BLaER1 (cell line): Measurements from ENCODE around the gene JAKMIP2.
"Not testable (repeated sequence)": the region's sequence is repeated elsewhere in the genome, so short reads cannot be mapped to it uniquely, and the experiment has no call there.

Source experiments
- H3K27ac ChIP-seq: shearing (Covaris generic); formaldehyde crosslinking; 2 replicates; pipeline ENCODE4 v1.8.1; 2022
- H3K27me3 ChIP-seq: shearing (Covaris generic); formaldehyde crosslinking; 2 replicates; pipeline ENCODE4 v1.8.1; 2022
- H3K36me3 ChIP-seq: shearing (Covaris generic); formaldehyde crosslinking; 2 replicates; pipeline ENCODE4 v1.8.1; 2022
- H3K4me1 ChIP-seq: shearing (Covaris generic); formaldehyde crosslinking; 2 replicates; pipeline ENCODE4 v1.8.1; 2022
- H3K4me2 ChIP-seq: shearing (Covaris generic); formaldehyde crosslinking; 2 replicates; pipeline ENCODE4 v1.8.1; 2022
- H3K4me3 ChIP-seq: shearing (Covaris generic); formaldehyde crosslinking; 2 replicates; pipeline ENCODE4 v1.8.1; 2022
- H3K9ac ChIP-seq: shearing (Covaris generic); formaldehyde crosslinking; 2 replicates; pipeline ENCODE4 v1.8.1; 2022
- H3K9me3 ChIP-seq: shearing (Covaris generic); formaldehyde crosslinking; 2 replicates; pipeline ENCODE4 v1.8.1; 2022
- H4K20me1 ChIP-seq: shearing (Covaris generic); formaldehyde crosslinking; 2 replicates; pipeline ENCODE4 v1.8.1; 2022
- Cebpa-rat ChIP-seq: shearing (Covaris generic); IDR thresholded peaks from 2 replicates; pipeline ENCODE4 v1.8.1; 2022

JAKMIP2 gene

GRCh38 chr5:147813696-147814095 is 31.2 kb upstream of the JAKMIP2 start:
- H3K9ac ChIP-seq: no peak overlapping the region

DNA sequence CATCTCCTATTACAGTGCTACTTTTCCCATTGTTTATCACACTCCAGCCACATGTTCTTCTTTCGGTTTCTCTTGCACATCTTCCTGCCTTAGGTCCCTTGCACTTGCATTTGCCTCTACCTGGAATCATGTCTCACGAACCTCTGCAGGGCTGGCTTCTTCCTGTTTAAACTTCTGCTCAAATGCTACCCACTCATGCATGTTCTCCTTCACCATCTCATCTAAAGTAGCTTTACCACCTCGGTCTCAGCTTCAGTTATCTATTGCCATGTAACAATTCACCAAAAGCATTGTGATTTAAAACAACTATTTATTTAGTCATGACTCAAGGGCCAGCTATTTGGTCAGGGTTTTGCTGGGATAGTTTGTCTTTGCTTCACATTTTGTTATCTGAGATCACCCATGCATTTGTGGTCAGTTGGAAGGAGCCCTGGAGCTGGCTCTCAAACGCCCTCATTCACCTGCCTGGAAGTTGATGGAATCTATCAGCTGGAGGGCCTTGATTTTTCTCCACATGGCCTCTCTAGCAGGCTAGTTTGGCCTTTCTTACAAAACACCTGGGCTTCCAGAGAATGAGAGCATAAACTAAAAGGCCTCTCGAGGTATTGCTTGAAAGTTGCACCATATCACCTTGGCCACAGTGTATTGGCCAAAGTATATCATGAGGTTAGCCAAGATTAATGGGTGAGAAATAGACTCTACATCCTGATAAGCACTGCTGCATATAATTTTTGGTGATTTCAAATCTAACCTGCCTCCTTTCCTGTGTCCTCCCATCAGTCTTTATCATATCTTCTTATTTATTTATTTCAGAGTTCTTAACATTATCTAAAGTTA is 27.5 kb upstream of the JAKMIP2 start:
- Histone ChIP-seq H3K9me3 (peaks cover 9% of the 10 kb centered on the region), H3K4me1 (peaks cover 25% of the 10 kb centered on the region), H3K36me3 (no peaks in the 10 kb centered on the region), H3K9ac (no peak overlapping the region), H3K4me2 (no peak overlapping the region), H4K20me1 (no peaks in the 10 kb centered on the region), H3K27me3 (no peaks in the 10 kb centered on the region), H3K27ac (no peak overlapping the region), H3K4me3 (no peak overlapping the region)
- no peak for TF ChIP-seq Cebpa-rat

More at GRCh38 chr5:147813696-147814095, 31.2 kb upstream of the JAKMIP2 start:
- H3K27me3 ChIP-seq: no peaks in the 10 kb centered on the region
- H4K20me1 ChIP-seq: no peaks in the 10 kb centered on the region
- H3K4me1 ChIP-seq: peaks cover 7% of the 10 kb centered on the region; the same call in 1 of the 2 replicates
- no peak overlapping the region for H3K4me2 ChIP-seq
- TF ChIP-seq Cebpa-rat: no peak
- H3K9me3 ChIP-seq: no peaks in the 10 kb centered on the region
- H3K27ac ChIP-seq: no peak overlapping the region
- no peak overlapping the region for H3K4me3 ChIP-seq
- H3K36me3 ChIP-seq: no peaks in the 10 kb centered on the region

GRCh38 chr5:147805030-147805454 is 22.5 kb upstream of the JAKMIP2 start:
- peaks cover 9% of the 10 kb centered on the region for H3K9me3 ChIP-seq
- peak overlapping the region; percentile 66 for H3K27ac ChIP-seq
- peak overlapping the region; percentile 83 for H3K4me2 ChIP-seq
- H3K4me3 ChIP-seq: peak overlapping the region; percentile 14; the same call in 1 of the 2 replicates
- peaks cover 49% of the 10 kb centered on the region for H3K4me1 ChIP-seq
- no peak overlapping the region for H3K9ac ChIP-seq
- peak; percentile 82 for TF ChIP-seq Cebpa-rat
- H4K20me1 ChIP-seq: no peaks in the 10 kb centered on the region
- no peaks in the 10 kb centered on the region for H3K27me3 ChIP-seq
- no peaks in the 10 kb centered on the region for H3K36me3 ChIP-seq

GRCh38 chr5:147804334-147804733 is 21.8 kb upstream of the JAKMIP2 start:
- H4K20me1 ChIP-seq: no peaks in the 10 kb centered on the region
- H3K9me3 ChIP-seq: peaks cover 9% of the 10 kb centered on the region
- peak overlapping the region; percentile 14; the same call in 1 of the 2 replicates for H3K4me3 ChIP-seq
- TF ChIP-seq Cebpa-rat: no peak
- peak overlapping the region; percentile 45; the same call in 1 of the 2 replicates for H3K9ac ChIP-seq
- no peaks in the 10 kb centered on the region for H3K27me3 ChIP-seq
- H3K36me3 ChIP-seq: no peaks in the 10 kb centered on the region
- peak overlapping the region; percentile 66 for H3K27ac ChIP-seq
- peak overlapping the region; percentile 83 for H3K4me2 ChIP-seq
- peaks cover 43% of the 10 kb centered on the region for H3K4me1 ChIP-seq

- no peak for TF ChIP-seq Cebpa-rat
- H3K4me1 ChIP-seq: peaks cover 43% of the 10 kb centered on the region
- H3K9me3 ChIP-seq: peaks cover 9% of the 10 kb centered on the region
- peak overlapping the region; percentile 83 for H3K4me2 ChIP-seq
- H3K27ac ChIP-seq: peak overlapping the region; percentile 66
- peak overlapping the region; percentile 14; the same call in 1 of the 2 replicates for H3K4me3 ChIP-seq
- no peaks in the 10 kb centered on the region for H4K20me1 ChIP-seq
- H3K36me3 ChIP-seq: no peaks in the 10 kb centered on the region
- H3K9ac ChIP-seq: peak overlapping the region; percentile 45; the same call in 1 of the 2 replicates
- no peaks in the 10 kb centered on the region for H3K27me3 ChIP-seq
Measured at GRCh38 chr5:147803926-147804325, 21.4 kb upstream of the JAKMIP2 start.

DNA sequence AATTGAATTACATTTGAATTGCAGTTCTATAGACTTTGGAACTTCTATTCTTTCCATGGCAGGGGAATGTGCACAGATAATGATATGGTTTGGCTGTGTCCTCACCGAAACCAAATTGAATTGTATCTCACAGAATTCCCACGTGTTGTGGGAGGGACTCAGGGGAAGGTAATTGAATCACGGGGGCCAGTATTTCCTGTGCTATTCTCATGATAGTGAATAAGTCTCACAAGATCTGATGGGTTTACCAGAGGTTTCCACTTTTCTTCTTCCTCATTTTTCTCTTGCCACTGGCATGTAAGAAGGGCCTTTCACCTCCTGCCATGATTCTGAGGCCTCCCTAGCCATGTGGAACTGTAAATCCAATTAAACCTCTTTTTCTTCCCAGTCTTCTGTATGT is 20.6 kb upstream of the JAKMIP2 start:
- H3K9me3 ChIP-seq, H3K36me3 ChIP-seq, H3K27me3 ChIP-seq, H4K20me1 ChIP-seq, H3K9ac ChIP-seq, H3K4me3 ChIP-seq: not testable (repeated sequence)
- Histone ChIP-seq H3K4me2 (peak overlapping the region; percentile 83), H3K27ac (peak overlapping the region; percentile 66), H3K4me1 (peaks cover 43% of the 10 kb centered on the region)

DNA sequence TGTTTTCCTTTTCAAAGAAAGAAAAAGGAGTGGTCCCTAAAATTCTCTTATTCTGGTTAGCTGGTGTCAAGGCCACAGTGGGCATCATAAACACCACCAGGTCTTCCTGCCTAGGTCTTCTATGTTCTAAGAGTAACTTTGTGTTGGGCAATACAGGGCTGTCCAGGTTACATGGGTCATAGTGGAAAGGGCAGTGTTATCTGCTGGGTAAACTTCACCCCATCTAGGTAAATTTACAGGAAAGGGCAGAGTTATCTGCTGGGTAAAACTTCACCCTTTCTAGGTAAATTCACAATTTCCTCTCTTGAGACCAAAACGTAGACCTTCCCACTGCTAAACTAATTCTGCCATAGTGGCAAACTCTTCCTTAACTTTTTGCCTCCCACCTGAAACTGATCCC is 18.9 kb upstream of the JAKMIP2 start:
- H3K27me3 ChIP-seq: no peaks in the 10 kb centered on the region

GRCh38 chr5:147800491-147800890 is 18.0 kb upstream of the JAKMIP2 start:
- no peak overlapping the region for H3K9ac ChIP-seq
- H3K4me2 ChIP-seq: no peak overlapping the region
- H3K9me3 ChIP-seq: no peaks in the 10 kb centered on the region
- H3K36me3 ChIP-seq: no peaks in the 10 kb centered on the region
- no peak overlapping the region for H3K27ac ChIP-seq
- no peaks in the 10 kb centered on the region for H4K20me1 ChIP-seq
- no peaks in the 10 kb centered on the region for H3K27me3 ChIP-seq
- peaks cover 29% of the 10 kb centered on the region for H3K4me1 ChIP-seq
- H3K4me3 ChIP-seq: no peak overlapping the region
- TF ChIP-seq Cebpa-rat: no peak

More for the DNA sequence above, 18.9 kb upstream of the JAKMIP2 start:
- Histone ChIP-seq H4K20me1 (no peaks in the 10 kb centered on the region), H3K9ac (no peak overlapping the region), H3K4me3 (no peak overlapping the region), H3K9me3 (peaks cover 5% of the 10 kb centered on the region), H3K27ac (no peak overlapping the region), H3K4me2 (no peak overlapping the region), H3K4me1 (peaks cover 37% of the 10 kb centered on the region), H3K36me3 (no peaks in the 10 kb centered on the region)
- no peak for TF ChIP-seq Cebpa-rat

DNA sequence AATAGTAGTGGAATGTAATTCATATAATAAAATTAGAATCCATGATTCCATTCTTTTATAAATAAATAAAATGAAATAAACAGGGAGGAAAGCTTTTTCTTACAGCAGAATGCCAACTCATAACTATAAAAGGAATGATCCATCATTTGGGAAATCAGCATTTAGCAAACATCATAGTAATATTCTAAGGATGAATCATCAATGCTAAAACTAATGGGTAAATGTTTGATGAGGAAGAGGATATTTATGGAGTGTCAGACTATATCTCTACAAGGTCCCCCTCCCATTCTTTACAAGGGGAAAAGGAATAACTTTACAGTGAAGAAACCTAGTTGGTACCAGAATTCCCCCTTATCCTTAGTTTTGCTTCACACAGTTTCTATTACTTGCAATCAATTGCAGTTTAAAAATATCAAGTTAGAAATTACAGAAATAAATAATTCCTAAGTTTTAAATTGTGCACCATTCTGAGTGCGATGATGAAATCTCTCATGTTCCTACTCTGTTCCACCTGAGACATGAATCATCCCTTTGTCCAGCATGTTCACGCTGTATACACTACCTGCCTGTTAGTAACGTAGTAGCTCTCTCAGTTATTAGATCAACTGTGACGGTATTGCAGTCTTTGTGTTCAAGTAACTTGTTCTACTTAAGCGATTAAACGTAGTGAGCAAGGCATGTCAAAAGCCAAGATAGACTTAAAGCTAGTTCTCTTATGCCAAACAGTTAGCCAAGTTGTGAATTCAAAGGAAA is 14.2 kb upstream of the JAKMIP2 start:
- Histone ChIP-seq H3K4me3 (no peak overlapping the region), H3K27me3 (no peaks in the 10 kb centered on the region), H3K27ac (no peak overlapping the region), H3K9ac (no peak overlapping the region), H3K36me3 (no peaks in the 10 kb centered on the region), H3K4me2 (no peak overlapping the region), H4K20me1 (no peaks in the 10 kb centered on the region), H3K9me3 (no peaks in the 10 kb centered on the region), H3K4me1 (no peaks in the 10 kb centered on the region)
- no peak for TF ChIP-seq Cebpa-rat

GRCh38 chr5:147791181-147791580 is 8.7 kb upstream of the JAKMIP2 start:
- Histone ChIP-seq H3K4me1 (no peaks in the 10 kb centered on the region), H3K9ac (no peak overlapping the region), H3K27me3 (no peaks in the 10 kb centered on the region), H4K20me1 (no peaks in the 10 kb centered on the region), H3K36me3 (no peaks in the 10 kb centered on the region), H3K27ac (no peak overlapping the region), H3K9me3 (no peaks in the 10 kb centered on the region), H3K4me2 (no peak overlapping the region), H3K4me3 (no peak overlapping the region)
- TF ChIP-seq Cebpa-rat: no peak
